ENCODE results near the gene GEMIN5. TPM values are rescaled to one million over a fixed set of nuclear protein-coding genes. Genes with fewer than 3 reads are reported as not detected.

Gene GEMIN5
- total RNA-seq, 1 experiment from 2014 or later = 30.5 TPM

- TF ChIP-seq CTCF (IDR thresholded peaks at IDR 0.05; ENCODE audit: unreplicated experiment) = no peak
- intact Hi-C loops (cut with micrococcal nuclease; ENCODE audit: unreplicated experiment) = no loop called here
- no peaks in the 10 kb centered on the region for H3K27me3 Mint-ChIP-seq (ENCODE audit: unreplicated experiment)
- DNase-seq = no peak
- BruUV-seq (replicated peaks) = no TSS peak
- no peak overlapping the region for H3K27ac Mint-ChIP-seq (ENCODE audit: unreplicated experiment)
- H3K36me3 Mint-ChIP-seq (ENCODE audit: insufficient read depth, unreplicated experiment) = peaks cover 27% of the 10 kb centered on the region
- no peak overlapping the region for H3K4me3 Mint-ChIP-seq (ENCODE audit: low read depth, unreplicated experiment)
- no peaks in the 10 kb centered on the region for H3K9me3 Mint-ChIP-seq (ENCODE audit: low read depth, unreplicated experiment)
- CTCF ChIA-PET = no interaction called here
- peaks cover 14% of the 10 kb centered on the region for H3K4me1 Mint-ChIP-seq (ENCODE audit: low read depth, unreplicated experiment)
These were observed 3.1 kb downstream of the GEMIN5 start for GRCh38 chr5:154934881-154935280.

- CTCF ChIA-PET = no interaction called here
- Mint-ChIP-seq H3K4me3 (ENCODE audit: low read depth, unreplicated experiment) (no peak overlapping the region), H3K27me3 (ENCODE audit: unreplicated experiment) (no peaks in the 10 kb centered on the region), H3K4me1 (ENCODE audit: low read depth, unreplicated experiment) (peaks cover 14% of the 10 kb centered on the region), H3K27ac (ENCODE audit: unreplicated experiment) (no peak overlapping the region), H3K36me3 (ENCODE audit: insufficient read depth, unreplicated experiment) (peaks cover 24% of the 10 kb centered on the region), H3K9me3 (ENCODE audit: low read depth, unreplicated experiment) (no peaks in the 10 kb centered on the region)
- intact Hi-C loops (cut with micrococcal nuclease; ENCODE audit: unreplicated experiment) = no loop called here
- no TSS peak for BruUV-seq (replicated peaks)
- no peak for TF ChIP-seq CTCF (IDR thresholded peaks at IDR 0.05; ENCODE audit: unreplicated experiment)
- DNase-seq = no peak
These were observed 4.5 kb downstream of the GEMIN5 start for GRCh38 chr5:154933537-154933936.

- DNase-seq = no peak
- no peak for TF ChIP-seq CTCF (IDR thresholded peaks at IDR 0.05; ENCODE audit: unreplicated experiment)
- no peak overlapping the region for H3K4me3 Mint-ChIP-seq (ENCODE audit: low read depth, unreplicated experiment)
- CTCF ChIA-PET = no interaction called here
- peaks cover 45% of the 10 kb centered on the region for H3K36me3 Mint-ChIP-seq (ENCODE audit: insufficient read depth, unreplicated experiment)
- H3K27ac Mint-ChIP-seq (ENCODE audit: unreplicated experiment) = no peak overlapping the region
- intact Hi-C loops (cut with micrococcal nuclease; ENCODE audit: unreplicated experiment) = no loop called here
- no TSS peak for BruUV-seq (replicated peaks)
- H3K27me3 Mint-ChIP-seq (ENCODE audit: unreplicated experiment) = no peaks in the 10 kb centered on the region
- H3K4me1 Mint-ChIP-seq (ENCODE audit: low read depth, unreplicated experiment) = no peaks in the 10 kb centered on the region
- no peaks in the 10 kb centered on the region for H3K9me3 Mint-ChIP-seq (ENCODE audit: low read depth, unreplicated experiment)
These were observed 14.3 kb downstream of the GEMIN5 start for GRCh38 chr5:154923441-154924430.

- intact Hi-C loops (cut with micrococcal nuclease; ENCODE audit: unreplicated experiment) = no loop called here
- H3K27me3 Mint-ChIP-seq (ENCODE audit: unreplicated experiment) = no peaks in the 10 kb centered on the region
- no peak for DNase-seq
- no peak overlapping the region for H3K4me3 Mint-ChIP-seq (ENCODE audit: low read depth, unreplicated experiment)
- BruUV-seq (replicated peaks) = no TSS peak
- H3K9me3 Mint-ChIP-seq (ENCODE audit: low read depth, unreplicated experiment) = no peaks in the 10 kb centered on the region
- TF ChIP-seq CTCF (IDR thresholded peaks at IDR 0.05; ENCODE audit: unreplicated experiment) = no peak
- no peaks in the 10 kb centered on the region for H3K4me1 Mint-ChIP-seq (ENCODE audit: low read depth, unreplicated experiment)
- CTCF ChIA-PET = interaction anchor here (0.7 kb wide), 1 partner anchor 633 kb away, joined by 5 read pairs; no protein-coding TSS in a partner anchor
- H3K27ac Mint-ChIP-seq (ENCODE audit: unreplicated experiment) = no peak overlapping the region
- H3K36me3 Mint-ChIP-seq (ENCODE audit: insufficient read depth, unreplicated experiment) = peaks cover 31% of the 10 kb centered on the region
These were observed 20.3 kb downstream of the GEMIN5 start for GRCh38 chr5:154917757-154918156.
